GM23338 (cell line): ENCODE data around the gene LPA. TPM values are rescaled to one million over a fixed set of nuclear protein-coding genes. Genes with fewer than 3 reads are reported as not detected.

Experiments
- polyA plus RNA-seq: library from polyadenylated mRNA; unstranded; fragments of >200 nt; fragmentation: Nextera tagmentation; extraction: Ambion mirVana; gene quantifications from 2 replicates; pipeline ENCODE4 v1.2.1, GENCODE V29; 2016
- total RNA-seq: library from RNA; depleted of rRNA; stranded (reverse); fragments of >200 nt; shearing (Covaris generic); gene quantifications from 2 replicates; pipeline ENCODE4 v1.2.3, GENCODE V29; 2014; rRNA removed

LPA gene
- total and polyA plus RNA-seq, 2 experiments from 2014 or later: 0.17 TPM; not detected in 1

Other genes starting within 250 kb of the LPA start
- gene PLG, start 38.0 kb upstream of the LPA start, total RNA-seq: not detected in 2 replicates
- not detected in 2 replicates for gene PLG, start 38.0 kb upstream of the LPA start, polyA plus RNA-seq